Measurements from ENCODE around the gene BMP2K.
A peak's percentile ranks its signal among the peaks of the same experiment; 100 is the strongest.
"Not testable (repeated sequence)": the region's sequence is repeated elsewhere in the genome, so short reads cannot be mapped to it uniquely, and the experiment has no call there.

Gene BMP2K

GRCh38 chr4:78868712-78869111 lies 92.6 kb downstream of the BMP2K start:
- not testable (repeated sequence) for DNase-seq

DNA sequence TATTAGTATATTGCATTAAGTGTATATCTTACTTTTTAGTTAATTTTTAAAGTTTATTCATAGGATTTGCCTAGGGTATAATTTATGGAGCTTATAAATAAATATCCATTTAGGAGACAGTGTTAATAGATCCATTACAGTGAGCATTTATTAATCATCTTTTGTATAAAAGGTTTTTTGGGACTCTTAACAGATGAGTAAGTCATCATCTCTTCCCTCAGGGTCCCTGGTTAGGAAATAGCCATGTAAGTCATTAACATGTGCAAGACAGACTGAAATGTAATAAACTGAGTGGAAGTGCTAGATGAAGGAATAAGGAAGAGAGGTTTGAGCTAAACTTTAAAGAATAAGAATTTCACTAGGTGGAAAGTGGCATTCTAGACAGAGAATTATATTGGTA lies 93.9 kb downstream of the BMP2K start:
- no peak for DNase-seq

DNA sequence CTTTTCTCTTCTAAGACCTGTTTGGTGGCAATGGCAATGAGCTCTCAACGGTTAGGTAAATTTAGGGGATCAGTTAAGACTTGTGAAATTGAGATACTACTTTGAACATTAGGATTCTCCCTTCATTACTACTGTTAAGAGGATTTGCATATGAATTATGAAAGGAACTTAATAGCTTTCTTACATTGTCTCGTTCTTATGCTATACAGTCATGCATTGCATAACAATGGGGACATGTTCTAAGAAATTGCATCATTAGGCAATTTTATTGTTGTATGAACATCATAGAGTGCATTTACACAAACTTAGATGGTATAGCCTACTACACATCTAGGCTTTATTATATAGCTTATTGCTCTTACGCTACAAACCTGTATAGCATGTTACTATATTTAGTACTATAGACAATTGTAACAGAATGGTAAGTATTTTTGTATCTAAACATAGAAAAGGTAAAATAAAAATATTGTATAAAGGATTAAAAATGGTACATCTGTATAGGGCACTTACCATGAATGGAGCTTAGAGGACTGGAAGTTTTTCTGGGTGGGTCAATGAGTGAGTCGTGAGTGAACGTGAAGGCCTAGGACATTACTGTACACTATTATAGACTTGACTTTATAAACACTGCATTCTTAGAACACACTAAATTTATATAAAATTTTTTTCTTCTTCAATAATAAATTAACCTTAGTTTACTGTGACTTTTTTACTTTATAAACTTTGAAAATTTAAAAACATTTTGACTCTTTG lies 100.6 kb downstream of the BMP2K start:
- no peak for DNase-seq

- no peak for DNase-seq
Measured at GRCh38 chr4:78878031-78878430, 101.9 kb downstream of the BMP2K start.

GRCh38 chr4:78880874-78881492 lies 104.8 kb downstream of the BMP2K start:
- DNase-seq, result no peak

DNA sequence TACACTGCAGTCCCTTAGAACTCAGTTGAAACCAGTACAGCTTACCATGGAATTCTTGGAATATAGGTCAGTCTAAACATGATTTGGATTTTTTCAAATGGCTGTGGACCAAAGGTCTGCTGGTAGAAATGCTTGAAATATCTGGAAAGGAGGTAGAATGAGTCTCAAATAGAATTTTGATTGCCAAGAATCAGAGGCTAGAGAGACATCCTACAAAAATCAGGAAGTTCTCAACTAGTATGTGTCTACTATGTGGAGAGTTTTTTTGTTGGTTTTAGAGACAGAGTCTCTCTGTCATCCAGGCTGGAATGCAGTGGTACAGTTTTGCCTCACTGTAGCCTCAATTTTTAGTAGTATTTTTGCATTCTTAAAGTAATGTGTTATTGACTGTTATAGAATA lies 109.4 kb downstream of the BMP2K start:
- DNase-seq, result no peak

DNA sequence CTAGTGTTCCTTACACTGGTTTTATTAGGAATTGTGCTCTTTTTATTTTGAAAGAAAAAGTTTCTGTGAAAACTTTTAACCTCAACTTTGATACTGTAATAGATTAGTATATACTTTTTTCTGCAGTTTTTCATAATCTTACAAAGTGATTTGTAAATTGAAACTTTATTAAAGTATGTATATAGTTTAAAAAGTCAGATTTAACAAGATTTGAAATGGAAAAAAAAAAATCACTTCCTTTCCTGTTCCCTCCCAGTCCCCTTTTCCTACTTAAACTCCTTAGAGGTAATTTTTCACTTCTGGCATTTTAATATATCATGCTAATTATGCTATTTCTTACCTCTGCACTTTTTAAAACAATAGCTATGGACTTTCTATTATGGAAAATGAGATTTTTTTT lies 113.8 kb downstream of the BMP2K start:
- no peak for DNase-seq

DNA sequence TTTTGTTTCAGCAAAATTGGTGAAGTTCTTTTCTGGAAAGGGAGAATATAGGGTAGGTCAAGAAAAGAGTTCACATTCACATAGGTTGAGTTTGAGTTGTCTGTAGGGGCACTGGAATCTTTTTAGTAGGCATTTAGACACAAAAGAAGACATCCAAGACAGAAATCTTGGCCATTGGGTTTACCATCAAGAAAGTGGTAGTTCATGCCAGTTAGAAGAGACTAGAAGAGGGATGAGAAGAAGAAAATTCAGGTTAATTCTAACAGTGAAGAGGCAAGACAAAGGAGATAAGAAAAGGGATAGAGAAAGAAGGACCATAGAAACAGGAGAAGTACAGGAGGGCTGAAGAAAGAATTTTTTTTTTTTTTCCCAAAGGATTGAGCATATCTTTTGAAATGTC lies 123.2 kb downstream of the BMP2K start:
- no peak for DNase-seq

DNA sequence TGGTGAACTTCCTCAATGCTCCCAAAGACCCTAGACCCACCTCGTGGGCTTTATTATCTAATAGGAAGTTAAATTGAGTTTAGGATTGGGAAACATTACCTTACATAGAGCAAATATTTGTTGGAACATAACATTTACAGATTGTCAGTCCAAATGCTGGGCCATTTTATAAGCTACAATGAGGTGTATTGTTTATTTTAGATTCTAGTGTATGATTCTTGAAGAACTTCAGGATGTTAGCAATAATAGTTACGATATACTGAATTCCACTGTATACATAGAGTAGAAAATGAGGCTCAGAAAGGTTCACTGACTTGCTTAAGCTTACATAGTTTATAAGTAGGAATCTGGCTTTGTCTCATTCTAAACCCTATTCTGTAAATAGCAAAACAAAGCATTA lies 125.7 kb downstream of the BMP2K start:
- DNase-seq, result no peak

DNA sequence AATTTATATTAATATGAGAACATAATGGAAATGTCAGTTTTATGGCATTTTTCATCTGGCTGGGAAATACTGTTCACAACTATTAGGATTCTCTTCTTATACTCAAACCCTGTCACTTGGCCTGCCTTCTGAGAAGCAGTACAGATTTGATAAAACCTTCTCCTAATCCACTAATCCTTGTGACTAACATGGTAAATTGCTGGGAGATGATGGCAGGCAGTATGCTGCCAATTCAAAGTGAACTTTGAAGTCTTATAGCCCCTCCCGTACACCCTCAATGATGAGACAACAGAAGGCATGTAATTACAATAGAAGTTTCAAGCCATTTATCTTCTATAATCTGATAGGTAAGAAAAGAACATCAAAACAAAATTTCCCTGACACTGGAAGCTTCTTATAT lies 126.1 kb downstream of the BMP2K start:
- DNase-seq, result no peak

- DNase-seq, result no peak
Measured at GRCh38 chr4:78904143-78904542, 128.0 kb downstream of the BMP2K start.

- no peak for DNase-seq
Measured at GRCh38 chr4:78907638-78908037, 131.5 kb downstream of the BMP2K start.

GRCh38 chr4:78908974-78909373 lies 132.8 kb downstream of the BMP2K start:
- not testable (repeated sequence) for DNase-seq

GRCh38 chr4:78910612-78911011 lies 134.5 kb downstream of the BMP2K start:
- no peak for DNase-seq

GRCh38 chr4:78922207-78922606 lies 146.1 kb downstream of the BMP2K start:
- DNase-seq, result no peak

DNA sequence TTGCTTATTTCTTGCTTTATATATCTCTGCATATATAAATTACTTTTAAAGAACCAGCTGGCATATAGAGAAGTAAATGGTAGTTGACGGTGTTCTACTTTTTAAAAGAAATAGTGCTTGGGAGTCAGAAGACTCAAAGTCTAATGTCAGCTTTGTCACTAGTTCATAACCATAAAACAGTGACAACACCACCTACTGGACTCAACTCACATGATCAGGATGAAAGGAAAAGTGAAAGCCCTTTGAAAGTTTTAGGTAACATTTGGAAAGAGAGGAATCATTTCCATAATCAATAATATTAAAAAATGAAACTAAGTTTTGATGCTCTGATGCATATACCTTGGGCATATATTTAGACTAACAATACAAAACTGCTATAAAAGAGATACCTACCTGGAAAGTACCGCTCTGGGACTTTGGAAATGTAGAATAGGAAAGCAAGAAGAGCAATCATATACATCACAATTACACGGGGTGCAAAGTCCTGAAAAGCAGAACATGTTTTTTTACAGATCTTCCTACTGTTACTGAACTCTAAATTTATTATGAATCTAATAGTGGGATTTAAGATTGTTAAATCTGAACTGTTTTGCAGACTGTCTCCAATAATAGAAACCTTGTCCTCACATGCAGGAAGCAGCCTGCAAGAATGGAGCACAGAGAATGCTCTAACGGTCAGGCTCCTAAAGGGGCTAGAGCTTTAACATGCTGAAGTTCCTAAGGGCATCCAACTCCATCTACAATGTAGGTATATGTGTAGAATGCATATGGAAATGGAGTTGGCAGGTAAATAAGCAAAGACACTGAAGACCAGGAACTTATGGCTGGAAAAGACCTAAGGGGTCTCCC lies 147.5 kb downstream of the BMP2K start:
- DNase-seq, result no peak

DNA sequence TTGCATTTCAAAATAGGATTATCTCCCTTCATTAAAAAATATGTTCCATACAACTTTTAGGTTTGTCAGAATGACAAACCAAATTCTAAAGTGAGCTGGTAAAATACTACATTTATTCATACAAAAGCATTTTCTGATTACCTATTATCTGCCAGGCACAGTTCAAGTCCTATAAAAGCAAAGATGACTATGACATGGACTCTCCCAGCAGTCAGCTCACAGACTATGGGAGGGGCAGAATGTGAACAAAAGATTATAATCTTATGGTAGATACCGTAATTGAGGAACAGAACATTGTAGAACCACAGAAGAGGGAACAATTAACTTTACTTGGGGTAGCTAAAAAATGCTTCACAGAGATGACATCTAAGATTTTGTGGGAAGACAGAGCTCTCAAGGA lies 150.7 kb downstream of the BMP2K start:
- no peak for DNase-seq

DNA sequence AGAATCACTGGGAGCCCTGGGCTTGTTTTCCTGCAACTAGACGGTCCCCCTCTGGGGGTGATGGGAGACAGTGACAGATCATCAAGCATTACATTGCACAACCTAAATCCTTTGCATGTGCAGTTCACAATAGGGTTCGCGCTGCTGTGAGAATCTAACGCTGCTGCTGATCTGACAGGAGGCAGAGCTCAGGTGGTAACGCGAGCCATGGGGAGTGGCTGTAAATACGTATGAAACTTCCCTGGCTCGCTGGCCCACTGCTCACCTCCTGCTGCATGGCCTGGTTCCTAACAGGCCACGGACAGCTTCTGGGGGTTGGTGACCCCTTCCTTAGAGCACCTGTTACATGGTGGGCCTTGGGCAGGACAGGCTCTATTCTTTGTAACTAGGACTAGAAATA lies 152.7 kb downstream of the BMP2K start:
- DNase-seq, result no peak

- no peak for DNase-seq
Measured at GRCh38 chr4:78930016-78930629, 154.0 kb downstream of the BMP2K start.

GRCh38 chr4:78936989-78937388 lies 160.8 kb downstream of the BMP2K start:
- DNase-seq, result no peak

DNA sequence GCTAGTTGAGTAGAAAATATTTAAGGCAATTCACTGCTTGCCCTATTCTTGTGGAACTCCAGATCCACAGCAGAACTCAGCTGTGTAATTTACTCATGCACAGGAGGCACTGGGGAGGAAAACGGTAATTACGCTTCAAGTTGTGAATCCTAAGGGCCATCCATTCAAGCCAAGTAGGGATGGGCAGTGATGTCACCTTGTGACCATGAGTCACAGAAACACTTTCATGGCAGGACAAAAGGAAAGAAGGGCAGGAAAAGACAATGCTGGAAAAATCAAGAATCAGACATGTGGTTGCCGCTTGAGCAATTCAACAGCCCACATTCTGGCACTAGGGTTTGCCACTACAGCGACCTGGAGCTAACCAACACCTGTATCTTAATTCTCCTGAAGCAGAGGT lies 161.7 kb downstream of the BMP2K start:
- no peak for DNase-seq

DNA sequence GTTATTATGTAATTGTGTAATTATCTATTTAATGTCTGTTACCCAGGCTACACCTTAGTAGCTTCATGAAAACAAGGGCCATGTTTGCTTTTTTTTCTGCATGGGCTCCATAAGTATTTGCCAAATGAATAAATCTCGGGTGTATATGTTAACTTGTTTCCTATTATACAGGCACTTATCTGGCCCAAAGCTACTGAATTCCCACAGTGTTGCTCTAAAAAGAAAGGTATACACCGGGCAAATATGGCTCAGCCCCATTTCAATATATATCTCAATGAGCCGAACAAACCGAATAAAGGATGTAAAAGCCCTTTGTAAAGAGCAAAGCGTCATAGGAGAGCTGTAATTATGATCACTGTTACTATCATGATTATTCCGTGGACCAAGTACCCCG lies 162.3 kb downstream of the BMP2K start:
- no peak for DNase-seq

- DNase-seq, result peak; percentile 89
Measured at GRCh38 chr4:78938868-78939666, 162.9 kb downstream of the BMP2K start, which contains the start of gene PAQR3. Gene PAQR3, minus strand, starts transcription at chr4:78939438. Its CDS starts 214 bp downstream, at chr4:78939224.

All from stimulated activated CD8-positive, alpha-beta memory T cell treated with anti-CD3 and anti-CD28 coated beads, Interleukin-4, amount 100 ng/mL, for 48 hours (primary cell).